GM23248 (cell line): ENCODE measurements around the gene MUSK. TPM values are rescaled to one million over a fixed set of nuclear protein-coding genes. Genes with fewer than 3 reads are reported as not detected.
"Not testable (repeated sequence)": the region's sequence is repeated elsewhere in the genome, so short reads cannot be mapped to it uniquely, and the experiment has no call there.

ENCODE experiments used
- DNase-seq: peaks from one replicate; pipeline ENCODE4 v3.0.0-alpha.2; 2015
- H2AFZ ChIP-seq: fragments of 200-600 bp; sonication (generic); 2 replicates; pipeline ENCODE4 v1.6.1; 2016; ENCODE audit warnings: antibody characterized with exemption
- H3F3A ChIP-seq: fragments of 200-600 bp; sonication (generic); 2 replicates; pipeline ENCODE4 v1.6.1; 2016; ENCODE audit warnings: mild to moderate bottlenecking, antibody characterized with exemption, mixed run types; ENCODE audit not compliant: insufficient read depth
- H3K27ac ChIP-seq: fragments of 200-600 bp; sonication (generic); 2 replicates; pipeline ENCODE4 v1.5.1; 2016; ENCODE audit warnings: mild to moderate bottlenecking
- H3K27me3 ChIP-seq: fragments of 200-600 bp; sonication (generic); replicated peaks from 2 replicates; pipeline ENCODE4 v1.6.1; 2016; ENCODE audit warnings: mild to moderate bottlenecking; ENCODE audit not compliant: insufficient read depth
- H3K36me3 ChIP-seq: fragments of 200-600 bp; sonication (generic); 2 replicates; pipeline ENCODE4 v1.6.1; 2016; ENCODE audit warnings: low read depth, mild to moderate bottlenecking
- H3K4me1 ChIP-seq: fragments of 200-600 bp; sonication (generic); 2 replicates; pipeline ENCODE4 v1.6.1; 2016; ENCODE audit warnings: mild to moderate bottlenecking; ENCODE audit not compliant: insufficient read depth
- H3K4me2 ChIP-seq: fragments of 200-600 bp; sonication (generic); one replicate; pipeline ENCODE4 v1.6.1; 2016; ENCODE audit warnings: mild to moderate bottlenecking; ENCODE audit not compliant: unreplicated experiment
- H3K4me3 ChIP-seq: fragments of 200-600 bp; sonication (generic); 2 replicates; pipeline ENCODE4 v1.5.1; 2016; ENCODE audit warnings: mild to moderate bottlenecking
- H3K79me2 ChIP-seq: fragments of 200-600 bp; sonication (generic); 2 replicates; pipeline ENCODE4 v1.6.1; 2016; ENCODE audit warnings: mild to moderate bottlenecking; ENCODE audit not compliant: insufficient read depth
- H3K9ac ChIP-seq: fragments of 200-600 bp; sonication (generic); 2 replicates; pipeline ENCODE4 v1.6.1; 2016; ENCODE audit warnings: mild to moderate bottlenecking
- H3K9me2 ChIP-seq: fragments of 200-600 bp; sonication (generic); 2 replicates; pipeline ENCODE4 v1.6.1; 2016; ENCODE audit warnings: mixed run types, mild to moderate bottlenecking, moderate library complexity; ENCODE audit not compliant: insufficient read depth
- H3K9me3 ChIP-seq: fragments of 200-600 bp; sonication (generic); one replicate; pipeline ENCODE4 v1.6.1; 2017; ENCODE audit warnings: low read depth
- H4K20me1 ChIP-seq: fragments of 200-600 bp; sonication (generic); 2 replicates; pipeline ENCODE4 v1.6.0; 2016; ENCODE audit not compliant: insufficient read depth
- EZH2 ChIP-seq: fragments of 200-600 bp; sonication (generic); IDR thresholded peaks from 2 replicates; pipeline ENCODE4 v1.6.1; 2018; ENCODE audit warnings: antibody characterized with exemption, mild to moderate bottlenecking; ENCODE audit not compliant: insufficient read depth, poor library complexity, severe bottlenecking
- EZH2phosphoT487 ChIP-seq: fragments of 200-600 bp; sonication (generic); IDR thresholded peaks from 2 replicates; pipeline ENCODE4 v1.6.1; 2018; ENCODE audit warnings: antibody characterized with exemption, moderate library complexity, mild to moderate bottlenecking, low read depth; ENCODE audit not compliant: insufficient read depth
- WGBS, 2 experiments: methylation state at CpG; one replicate each; pipeline ENCODE4 v1.1.6; 2015 to 2017; ENCODE audit warnings: low lambda C conversion rate in 2 of 2, low coverage in 1 of 2; ENCODE audit errors: missing lambda C conversion rate in 2 of 2; 5-methylcytosine and 5-hydroxymethylcytosine counted together
- in situ Hi-C: fragments of 300-500 bp; cut with MboI; formaldehyde crosslinking; loops from 2 replicates; pipeline ENCODE4 v1.15.0; 2020
- polyA plus RNA-seq: library from polyadenylated mRNA; unstranded; fragments of >200 nt; fragmentation: Nextera tagmentation; extraction: Ambion mirVana; gene quantifications from 2 replicates; pipeline ENCODE4 v1.2.1, GENCODE V29; 2016
- total RNA-seq: library from RNA; depleted of rRNA; stranded (reverse); fragments of >200 nt; shearing (Covaris generic); gene quantifications from 2 replicates; pipeline ENCODE4 v1.2.3, GENCODE V29; 2014

MUSK gene
- total and polyA plus RNA-seq, 2 experiments from 2014 or later: not detected

- no peaks in the 10 kb centered on the region for H3K9me3 ChIP-seq
- H3K79me2 ChIP-seq: no peaks in the 10 kb centered on the region
- no peak overlapping the region for H3K27ac ChIP-seq
- H3K9me2 ChIP-seq: no peaks in the 10 kb centered on the region
- DNase-seq: no peak
- H3K4me3 ChIP-seq: no peak overlapping the region
- in situ Hi-C loops: no loop called here
- H2AFZ ChIP-seq: no peak overlapping the region
- no peaks in the 10 kb centered on the region for H4K20me1 ChIP-seq
- H3K9ac ChIP-seq: no peak overlapping the region
- no peaks in the 10 kb centered on the region for H3K27me3 ChIP-seq
- H3K4me1 ChIP-seq: peaks cover 8% of the 10 kb centered on the region
- no peak overlapping the region for H3K4me2 ChIP-seq
- H3K36me3 ChIP-seq: no peaks in the 10 kb centered on the region
- no peak for TF ChIP-seq EZH2phosphoT487
- no peak for TF ChIP-seq EZH2
- WGBS, 2 experiments: 89 to 91% methylated on average over 2 of the region's 2 CpGs
- H3F3A ChIP-seq: peaks cover 12% of the 10 kb centered on the region
Measured at GRCh38 chr9:110825950-110826349, 157.4 kb downstream of the MUSK start.

DNA sequence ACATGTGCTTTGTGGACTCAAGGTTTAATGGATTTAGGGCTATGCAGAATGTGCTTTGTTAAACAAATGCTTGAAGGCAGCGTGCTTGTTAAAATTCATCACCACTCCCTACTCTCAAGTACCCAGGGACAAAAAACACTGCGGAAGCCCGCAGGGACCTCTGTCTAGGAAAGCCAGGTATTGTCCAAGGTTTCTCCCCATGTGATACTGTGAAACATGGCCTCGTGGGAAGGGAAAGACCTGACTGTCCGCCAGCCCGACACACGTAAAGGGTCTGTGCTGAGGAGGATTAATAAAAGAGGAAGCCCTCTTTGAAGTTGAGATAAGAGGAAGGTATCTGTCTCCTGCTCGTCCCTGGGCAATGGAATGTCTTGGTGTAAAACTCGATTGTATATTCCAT, 157.8 kb downstream of the MUSK start:
- H3K36me3 ChIP-seq, H3K27ac ChIP-seq, H3K4me2 ChIP-seq, H3K4me1 ChIP-seq, in situ Hi-C loops, DNase-seq, H4K20me1 ChIP-seq, H3K79me2 ChIP-seq, H3K9me3 ChIP-seq, H2AFZ ChIP-seq, H3K4me3 ChIP-seq, H3K9me2 ChIP-seq, H3K9ac ChIP-seq, H3K27me3 ChIP-seq: not testable (repeated sequence)
- 88 to 90% methylated on average over 9 of the region's 9 CpGs for WGBS, 2 experiments
- peaks cover 12% of the 10 kb centered on the region for H3F3A ChIP-seq

GRCh38 chr9:110828264-110828663, 159.7 kb downstream of the MUSK start:
- peak; percentile 89 for DNase-seq
- H3K4me3 ChIP-seq: no peak overlapping the region
- no peaks in the 10 kb centered on the region for H3K79me2 ChIP-seq
- no peak overlapping the region for H3K4me2 ChIP-seq
- TF ChIP-seq EZH2phosphoT487 (no peak), EZH2 (no peak)
- 26 to 27% methylated on average over 3 of the region's 3 CpGs for WGBS, 2 experiments
- H3F3A ChIP-seq: peaks cover 12% of the 10 kb centered on the region
- no peak overlapping the region for H3K9ac ChIP-seq
- in situ Hi-C loops: no loop called here
- peaks cover 17% of the 10 kb centered on the region for H3K4me1 ChIP-seq
- no peaks in the 10 kb centered on the region for H4K20me1 ChIP-seq
- no peaks in the 10 kb centered on the region for H3K27me3 ChIP-seq
- no peaks in the 10 kb centered on the region for H3K9me3 ChIP-seq
- no peak overlapping the region for H2AFZ ChIP-seq
- no peaks in the 10 kb centered on the region for H3K36me3 ChIP-seq
- no peak overlapping the region for H3K27ac ChIP-seq
- no peaks in the 10 kb centered on the region for H3K9me2 ChIP-seq

GRCh38 chr9:110830495-110830894, 161.9 kb downstream of the MUSK start:
- Histone ChIP-seq H3K79me2 (no peaks in the 10 kb centered on the region), H3K36me3 (no peaks in the 10 kb centered on the region), H3K9me3 (no peaks in the 10 kb centered on the region), H4K20me1 (no peaks in the 10 kb centered on the region), H3K27ac (no peak overlapping the region), H3K9me2 (no peaks in the 10 kb centered on the region), H3K27me3 (no peaks in the 10 kb centered on the region), H3F3A (peaks cover 14% of the 10 kb centered on the region), H3K4me1 (peaks cover 30% of the 10 kb centered on the region), H3K4me3 (no peak overlapping the region), H2AFZ (no peak overlapping the region), H3K9ac (no peak overlapping the region), H3K4me2 (no peak overlapping the region)
- DNase-seq: no peak
- WGBS, 2 experiments: 94 to 97% methylated on average over 15 to 21 of the region's 21 CpGs
- TF ChIP-seq EZH2 (no peak), EZH2phosphoT487 (no peak)
- in situ Hi-C loops: no loop called here

- H3K4me2 ChIP-seq: peak overlapping the region; percentile 2
- H3K9ac ChIP-seq: no peak overlapping the region
- no peak for DNase-seq
- no peaks in the 10 kb centered on the region for H3K79me2 ChIP-seq
- no peaks in the 10 kb centered on the region for H4K20me1 ChIP-seq
- WGBS, 2 experiments: 51 to 60% methylated on average over 3 of the region's 3 CpGs
- peaks cover 29% of the 10 kb centered on the region for H3F3A ChIP-seq
- H3K27ac ChIP-seq: no peak overlapping the region
- in situ Hi-C loops: no loop called here
- no peaks in the 10 kb centered on the region for H3K9me3 ChIP-seq
- TF ChIP-seq EZH2phosphoT487 (no peak), EZH2 (no peak)
- no peak overlapping the region for H3K4me3 ChIP-seq
- H3K36me3 ChIP-seq: no peaks in the 10 kb centered on the region
- no peak overlapping the region for H2AFZ ChIP-seq
- no peaks in the 10 kb centered on the region for H3K27me3 ChIP-seq
- peaks cover 42% of the 10 kb centered on the region for H3K4me1 ChIP-seq
- H3K9me2 ChIP-seq: no peaks in the 10 kb centered on the region
Measured at GRCh38 chr9:110832926-110833325, 164.3 kb downstream of the MUSK start.
